Renal cortical epithelial cell (primary cell): ENCODE measurements around the gene TNFSF9. TPM values are rescaled to one million over a fixed set of nuclear protein-coding genes. Genes with fewer than 3 reads are reported as not detected.
"Not testable (repeated sequence)": the region's sequence is repeated elsewhere in the genome, so short reads cannot be mapped to it uniquely, and the experiment has no call there.

Experiments used
- DNase-seq: peaks from one replicate; pipeline ENCODE4 v3.0.0-alpha.2; 2011; ENCODE audit warnings: low read depth
- total RNA-seq: library from RNA; depleted of rRNA; stranded (reverse); fragments of >200 nt; gene quantifications from 2 replicates; pipeline ENCODE4 v1.2.3, GENCODE V29; 2014

The TNFSF9 gene
- total RNA-seq, 1 donor from 2014 or later = 7.4 TPM

GRCh38 chr19:6508028-6508771, 22.6 kb upstream of the TNFSF9 start:
- not testable (repeated sequence) for DNase-seq

- DNase-seq = no peak
Observed at GRCh38 chr19:6509118-6509971, 21.5 kb upstream of the TNFSF9 start.

GRCh38 chr19:6510618-6511017, 20.2 kb upstream of the TNFSF9 start:
- DNase-seq = no peak

- no peak for DNase-seq
Observed at GRCh38 chr19:6514089-6514488, 16.7 kb upstream of the TNFSF9 start.

GRCh38 chr19:6514926-6515544, 15.8 kb upstream of the TNFSF9 start:
- no peak for DNase-seq

GRCh38 chr19:6516018-6516658, 14.7 kb upstream of the TNFSF9 start:
- peak; percentile 91 for DNase-seq

GRCh38 chr19:6516659-6517291, 14.1 kb upstream of the TNFSF9 start:
- peak; percentile 53 for DNase-seq

GRCh38 chr19:6518145-6518911, 12.5 kb upstream of the TNFSF9 start:
- DNase-seq = no peak

- DNase-seq = peak; percentile 88
Observed at GRCh38 chr19:6519289-6519688, 11.5 kb upstream of the TNFSF9 start.

- peak; percentile 94 for DNase-seq
Observed at GRCh38 chr19:6521718-6522646, 8.8 kb upstream of the TNFSF9 start.

- no peak for DNase-seq
Observed at GRCh38 chr19:6522712-6523111, 8.1 kb upstream of the TNFSF9 start.

GRCh38 chr19:6524311-6524710, 6.5 kb upstream of the TNFSF9 start:
- DNase-seq = no peak

- peak; percentile 49 for DNase-seq
Observed at GRCh38 chr19:6527893-6528543, 2.8 kb upstream of the TNFSF9 start.

- no peak for DNase-seq
Observed at GRCh38 chr19:6528544-6529121, 2.2 kb upstream of the TNFSF9 start.

GRCh38 chr19:6529351-6529750, 1.5 kb upstream of the TNFSF9 start:
- no peak for DNase-seq

- no peak for DNase-seq
Observed at GRCh38 chr19:6529937-6530385, 865 bp upstream of the TNFSF9 start.

- DNase-seq = no peak
Observed at GRCh38 chr19:6531163-6531955, 533 bp downstream of the TNFSF9 start.

GRCh38 chr19:6531956-6532243, 1.1 kb downstream of the TNFSF9 start:
- DNase-seq = no peak
